ES-I3 (cell line): ENCODE results near the gene SYTL4.

ENCODE experiments used
- H3K36me3 ChIP-seq: 2 replicates; pipeline ENCODE4 v1.6.1; 2013; ENCODE audit warnings: mild to moderate bottlenecking, low read length, control low read depth, moderate library complexity; ENCODE audit not compliant: insufficient read depth
- H3K4me1 ChIP-seq: 2 replicates; pipeline ENCODE4 v1.6.1; 2013; ENCODE audit warnings: mild to moderate bottlenecking, control low read depth, low read length; ENCODE audit not compliant: insufficient read depth
- H3K9ac ChIP-seq: 2 replicates; pipeline ENCODE4 v1.6.1; 2013; ENCODE audit warnings: low read depth, mild to moderate bottlenecking, low read length, moderate library complexity
- H3K9me3 ChIP-seq: 2 replicates; pipeline ENCODE4 v1.6.1; 2013; ENCODE audit warnings: mild to moderate bottlenecking, low read length, moderate library complexity; ENCODE audit not compliant: control insufficient read depth, insufficient read depth

Gene SYTL4

DNA sequence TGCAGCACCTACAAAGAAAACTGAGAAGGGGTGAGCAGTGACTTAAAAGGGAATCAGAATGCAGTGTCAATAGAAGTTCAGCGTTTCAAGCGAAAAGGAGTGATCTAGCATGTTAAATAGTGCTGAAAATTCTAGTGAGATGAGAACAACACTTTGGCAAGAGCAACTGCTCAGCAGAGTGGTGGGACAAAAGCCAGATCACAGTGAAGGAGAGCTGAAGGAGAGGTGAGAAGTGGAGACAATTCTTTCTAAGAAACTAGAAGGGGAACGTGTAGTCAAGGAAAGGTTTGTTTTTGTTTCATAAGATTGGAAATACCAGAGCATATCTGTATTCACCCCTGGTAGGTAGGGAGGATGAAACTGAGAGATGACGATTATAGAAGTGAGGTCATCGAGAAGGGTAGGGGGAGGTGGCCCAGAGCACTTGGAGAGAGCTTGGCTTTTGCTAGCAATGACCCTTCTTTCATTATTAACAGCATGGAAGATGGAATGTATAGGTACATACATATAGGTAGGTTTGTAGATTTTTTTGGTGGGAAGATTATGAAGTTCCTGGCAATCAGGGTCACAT, 54.2 kb downstream of the SYTL4 start:
- Histone ChIP-seq H3K36me3 (no peaks in the 10 kb centered on the region), H3K9me3 (no peaks in the 10 kb centered on the region), H3K4me1 (0 out of 2 replicates have a peak, but pooled peaks cover 3% of the 10 kb centered on the region), H3K9ac (no peak overlapping the region)

GRCh38 chrX:100674705-100675104, 57.2 kb downstream of the SYTL4 start:
- H3K9me3 ChIP-seq, result no peaks in the 10 kb centered on the region
- 0 out of 2 replicates have a peak, but pooled peaks cover 9% of the 10 kb centered on the region for H3K4me1 ChIP-seq
- no peaks in the 10 kb centered on the region for H3K36me3 ChIP-seq

DNA sequence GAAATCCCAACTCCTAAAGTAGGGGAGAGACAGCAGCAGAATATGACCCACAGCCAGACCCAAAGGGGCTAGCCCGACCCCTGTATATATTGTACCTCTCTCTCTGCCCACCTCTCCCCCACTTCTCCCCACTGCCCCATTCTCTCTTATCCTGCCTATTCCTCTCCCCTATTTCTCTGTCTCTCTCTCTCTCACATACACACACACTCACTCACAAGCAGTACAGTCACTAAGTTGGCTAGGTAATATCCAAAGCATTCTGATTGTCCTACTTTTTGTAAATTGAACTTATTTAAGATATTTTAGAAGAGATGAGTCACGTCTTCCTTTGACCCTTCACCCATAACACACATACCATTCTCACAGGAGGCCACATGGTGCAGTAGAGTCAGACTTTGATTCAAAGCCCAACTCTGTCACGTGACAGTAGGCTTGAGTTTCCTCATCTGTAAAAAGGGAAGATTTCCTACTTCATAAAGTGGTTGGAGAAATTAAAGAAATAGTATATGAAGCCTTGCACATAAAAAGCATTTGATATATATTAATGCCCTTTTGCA, 58.4 kb downstream of the SYTL4 start:
- Histone ChIP-seq H3K36me3 (no peaks in the 10 kb centered on the region), H3K4me1 (0 out of 2 replicates have a peak, but pooled peaks cover 9% of the 10 kb centered on the region), H3K9ac (no peak overlapping the region), H3K9me3 (no peaks in the 10 kb centered on the region)

More at GRCh38 chrX:100674705-100675104, 57.2 kb downstream of the SYTL4 start:
- H3K9ac ChIP-seq, result no peak overlapping the region

GRCh38 chrX:100672966-100673365, 59.0 kb downstream of the SYTL4 start:
- H3K4me1 ChIP-seq, result 0 out of 2 replicates have a peak, but pooled peaks cover 6% of the 10 kb centered on the region

GRCh38 chrX:100663642-100664041, 68.3 kb downstream of the SYTL4 start:
- Histone ChIP-seq H3K4me1 (no peaks in the 10 kb centered on the region), H3K9me3 (no peaks in the 10 kb centered on the region), H3K9ac (no peak overlapping the region), H3K36me3 (no peaks in the 10 kb centered on the region)

More at GRCh38 chrX:100672966-100673365, 59.0 kb downstream of the SYTL4 start:
- H3K9ac ChIP-seq, result no peak overlapping the region
- no peaks in the 10 kb centered on the region for H3K9me3 ChIP-seq
- no peaks in the 10 kb centered on the region for H3K36me3 ChIP-seq

DNA sequence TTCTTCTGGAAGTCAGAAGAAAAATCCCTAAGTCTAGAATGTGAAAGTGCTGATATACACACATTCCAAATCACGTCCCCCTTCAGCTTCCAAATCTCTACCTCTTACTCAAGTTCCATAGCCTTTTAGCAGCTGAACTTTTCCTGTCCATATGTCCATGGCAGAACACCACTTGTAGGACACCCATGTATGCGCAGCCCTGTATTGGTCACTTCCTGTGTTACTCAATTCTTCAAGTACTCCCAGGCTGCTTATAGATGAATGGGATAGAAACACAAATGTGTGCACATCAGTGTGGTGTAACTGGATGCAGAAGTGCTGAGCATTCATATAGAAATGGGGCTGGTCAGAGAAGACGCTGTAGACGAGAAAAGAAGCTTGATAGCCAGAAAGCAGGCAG, 69.1 kb downstream of the SYTL4 start:
- Histone ChIP-seq H3K9ac (no peak overlapping the region), H3K9me3 (no peaks in the 10 kb centered on the region), H3K36me3 (no peaks in the 10 kb centered on the region), H3K4me1 (no peaks in the 10 kb centered on the region)

GRCh38 chrX:100662170-100662569, 69.8 kb downstream of the SYTL4 start:
- Histone ChIP-seq H3K9ac (no peak overlapping the region), H3K4me1 (no peaks in the 10 kb centered on the region), H3K36me3 (no peaks in the 10 kb centered on the region), H3K9me3 (no peaks in the 10 kb centered on the region)

DNA sequence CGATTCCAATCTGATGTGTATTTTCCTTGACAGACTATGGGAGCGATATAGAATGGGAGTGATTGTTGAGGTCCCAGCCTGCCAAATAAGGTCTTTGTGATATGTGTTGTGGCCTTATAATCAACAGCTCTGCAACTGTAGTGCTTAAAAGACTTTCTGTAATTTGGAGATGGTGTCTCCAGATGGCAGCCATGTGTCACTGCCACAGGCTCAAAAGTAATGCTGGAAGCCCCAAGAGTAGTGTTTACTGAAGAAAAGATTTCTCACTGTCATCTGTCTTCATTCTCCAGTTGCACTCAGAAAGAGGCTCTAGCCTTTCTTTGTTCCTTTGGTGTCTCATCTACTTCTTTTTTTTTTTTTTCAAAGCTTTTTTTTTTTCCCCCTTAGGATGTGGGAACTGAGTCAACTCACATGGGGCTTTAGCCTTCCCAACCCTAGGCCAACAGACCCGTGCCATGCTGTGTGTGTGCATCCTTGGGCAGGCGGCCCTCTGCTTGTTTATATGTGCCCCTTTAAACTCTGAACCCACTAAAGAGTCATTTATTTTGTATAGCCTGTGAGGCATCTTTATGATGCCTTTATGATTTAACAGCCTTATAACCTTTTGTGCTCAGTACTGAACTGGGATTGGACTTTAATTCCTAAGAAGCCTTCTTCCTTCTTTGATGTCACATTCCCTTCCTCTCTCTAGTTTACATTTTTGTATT, 72.3 kb downstream of the SYTL4 start:
- Histone ChIP-seq H3K9me3 (no peaks in the 10 kb centered on the region), H3K9ac (no peak overlapping the region), H3K36me3 (no peaks in the 10 kb centered on the region), H3K4me1 (no peaks in the 10 kb centered on the region)

DNA sequence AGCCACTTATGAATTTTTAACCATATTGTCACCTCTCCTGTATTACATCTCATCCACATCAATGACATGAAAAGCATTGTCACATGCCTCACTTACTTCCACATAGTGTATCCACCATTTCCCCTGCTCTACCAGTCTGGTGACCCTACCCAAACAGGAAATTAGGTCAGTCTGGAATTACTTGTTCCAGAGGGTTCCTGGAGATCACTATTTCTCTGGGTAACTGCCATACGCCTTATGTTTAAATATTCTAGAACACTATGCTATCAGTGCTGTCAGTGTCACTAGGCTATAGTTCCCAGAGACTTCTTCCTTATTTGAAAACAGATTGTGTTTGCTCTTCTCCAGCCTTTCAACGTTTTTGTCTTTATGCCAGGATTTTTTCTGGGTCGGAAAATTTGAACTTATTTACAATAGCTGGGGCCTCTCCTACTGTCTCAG, 73.0 kb downstream of the SYTL4 start:
- Histone ChIP-seq H3K4me1 (no peaks in the 10 kb centered on the region), H3K36me3 (no peaks in the 10 kb centered on the region), H3K9me3 (no peaks in the 10 kb centered on the region), H3K9ac (no peak overlapping the region)

DNA sequence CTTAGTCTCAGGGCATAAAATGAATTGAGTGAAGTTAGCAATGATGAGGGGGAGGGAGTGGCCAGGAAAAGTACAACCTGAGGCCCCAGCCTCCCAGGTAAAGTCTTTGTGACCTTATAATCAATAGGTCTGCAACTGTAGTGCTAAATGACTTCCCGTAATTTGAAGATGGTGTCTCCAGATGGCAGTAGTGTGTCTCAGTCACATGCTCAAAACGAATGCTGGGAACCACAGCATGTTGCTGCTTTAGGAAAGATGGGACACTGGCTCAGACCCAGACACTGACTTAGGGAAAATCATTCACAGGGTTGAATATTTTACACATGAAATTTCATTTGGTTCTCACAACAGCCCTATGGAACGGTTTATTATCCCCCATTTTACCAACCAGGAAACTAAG, 77.7 kb downstream of the SYTL4 start:
- Histone ChIP-seq H3K9me3 (no peaks in the 10 kb centered on the region), H3K4me1 (peaks cover 11% of the 10 kb centered on the region; the same call in 1 of the 2 replicates), H3K9ac (no peak overlapping the region), H3K36me3 (no peaks in the 10 kb centered on the region)

GRCh38 chrX:100652266-100652665, 79.7 kb downstream of the SYTL4 start:
- Histone ChIP-seq H3K4me1 (peaks cover 23% of the 10 kb centered on the region), H3K9me3 (no peaks in the 10 kb centered on the region), H3K36me3 (no peaks in the 10 kb centered on the region), H3K9ac (no peak overlapping the region)

GRCh38 chrX:100650841-100651240, 81.1 kb downstream of the SYTL4 start:
- H3K9ac ChIP-seq, result no peak overlapping the region
- peaks cover 29% of the 10 kb centered on the region for H3K4me1 ChIP-seq
- no peaks in the 10 kb centered on the region for H3K9me3 ChIP-seq
- no peaks in the 10 kb centered on the region for H3K36me3 ChIP-seq

- H3K36me3 ChIP-seq, result no peaks in the 10 kb centered on the region
- no peaks in the 10 kb centered on the region for H3K9me3 ChIP-seq
- peaks cover 30% of the 10 kb centered on the region for H3K4me1 ChIP-seq
- no peak overlapping the region; the same call in 1 of the 2 replicates for H3K9ac ChIP-seq
Observed at GRCh38 chrX:100649550-100650356, 82.2 kb downstream of the SYTL4 start.
